IMR-90 (cell line): ENCODE measurements around the gene ORC5. TPM values are rescaled to one million over a fixed set of nuclear protein-coding genes. Genes with fewer than 3 reads are reported as not detected.

Source experiments
- ATAC-seq: fragments of 200-7000 bp; cut with Tn5 transposase; 2 replicates; pipeline ENCODE4 v1.9.1; 2020; ENCODE audit warnings: low read depth, mild to moderate bottlenecking, moderate library complexity
- BruUV-seq: library from RNA; stranded (reverse); fragments of 400-500 nt; replicated peaks from 2 replicates; lab custom pipeline; 2021; lab: Mats Ljungman, UMichigan
- CTCF ChIA-PET: fragments of 300-600 bp; formaldehyde crosslinking; extraction: SDS; loops from one replicate; lab custom pipeline; 2021; ENCODE audit warnings: antibody characterized with exemption; lab: Yijun Ruan, JAX
- POLR2A ChIA-PET: fragments of 300-600 bp; sonication (Branson Sonifier 250); formaldehyde crosslinking; loops from one replicate; lab custom pipeline; 2022; ENCODE audit warnings: antibody characterized with exemption; ENCODE audit not compliant: unreplicated experiment; lab: Charles Lee
- DNase-seq: peaks from one replicate; pipeline ENCODE4 v3.0.0; 2013
- H2AFZ ChIP-seq: replicated peaks from 2 replicates; pipeline ENCODE3; 2013; ENCODE audit warnings: low read length, mild to moderate bottlenecking; ENCODE audit not compliant: poor library complexity
- H2AK5ac ChIP-seq: 2 replicates; pipeline ENCODE4 v1.6.1; 2013; ENCODE audit warnings: low read depth, low read length, inconsistent platforms
- H2AK9ac ChIP-seq: replicated peaks from 2 replicates; pipeline ENCODE3; 2013; ENCODE audit warnings: mild to moderate bottlenecking, low read depth, low read length, moderate library complexity; ENCODE audit not compliant: poor library complexity
- H2BK120ac ChIP-seq: 2 replicates; pipeline ENCODE4 v1.6.1; 2013; ENCODE audit warnings: low read depth, low read length, inconsistent platforms
- H2BK15ac ChIP-seq: 3 replicates; pipeline ENCODE4 v1.6.1; 2013; ENCODE audit warnings: low read depth, low read length, inconsistent platforms
- H2BK20ac ChIP-seq: 2 replicates; pipeline ENCODE4 v1.6.1; 2013; ENCODE audit warnings: low read depth, mild to moderate bottlenecking, inconsistent platforms, low read length, moderate library complexity
- H2BK5ac ChIP-seq: 2 replicates; pipeline ENCODE4 v1.6.1; 2013; ENCODE audit warnings: mild to moderate bottlenecking, low read depth, low read length, inconsistent platforms; ENCODE audit not compliant: poor library complexity, severe bottlenecking
- H3K14ac ChIP-seq: replicated peaks from 2 replicates; pipeline ENCODE4 v1.6.1; 2013; ENCODE audit warnings: low read depth, low read length, inconsistent platforms
- H3K18ac ChIP-seq: 2 replicates; pipeline ENCODE4 v1.6.1; 2013; ENCODE audit warnings: low read depth, low read length, control low read depth
- H3K23ac ChIP-seq: 2 replicates; pipeline ENCODE4 v1.6.1; 2013; ENCODE audit warnings: low read depth, low read length, inconsistent platforms
- H3K27ac ChIP-seq: 2 replicates; pipeline ENCODE4 v1.5.1; 2013; ENCODE audit warnings: mild to moderate bottlenecking, control low read depth, low read length; ENCODE audit not compliant: insufficient read depth
- H3K27me3 ChIP-seq: 2 replicates; pipeline ENCODE4 v1.6.1; 2013; ENCODE audit warnings: low read length; ENCODE audit not compliant: control insufficient read depth, insufficient read depth
- H3K36me3 ChIP-seq: 2 replicates; pipeline ENCODE4 v1.6.1; 2013; ENCODE audit warnings: low read length, mixed read lengths; ENCODE audit not compliant: control insufficient read depth, insufficient read depth
- H3K4ac ChIP-seq: 2 replicates; pipeline ENCODE4 v1.6.1; 2013; ENCODE audit warnings: low read depth, low read length, inconsistent platforms
- H3K4me1 ChIP-seq: 2 replicates; pipeline ENCODE4 v1.6.1; 2013; ENCODE audit warnings: low read length, mixed read lengths; ENCODE audit not compliant: control insufficient read depth, insufficient read depth
- H3K4me2 ChIP-seq: 2 replicates; pipeline ENCODE4 v1.6.1; 2013; ENCODE audit warnings: low read depth, mild to moderate bottlenecking, control low read depth, low read length, moderate library complexity
- H3K4me3 ChIP-seq: 2 replicates; pipeline ENCODE4 v1.5.1; 2013; ENCODE audit warnings: low read depth, mild to moderate bottlenecking, control low read depth, low read length, moderate library complexity; ENCODE audit not compliant: insufficient read depth
- H3K56ac ChIP-seq: 2 replicates; pipeline ENCODE4 v1.6.1; 2013; ENCODE audit warnings: low read length, inconsistent platforms; ENCODE audit not compliant: insufficient read depth; ENCODE audit errors: extremely low read depth
- H3K79me1 ChIP-seq, 2 experiments: 2 replicates each; pipeline ENCODE4 v1.6.1; 2013; ENCODE audit warnings: low read length in 2 of 2, inconsistent platforms in 1 of 2, low read depth in 1 of 2
- H3K9ac ChIP-seq: 2 replicates; pipeline ENCODE4 v1.6.1; 2013; ENCODE audit warnings: low read depth, low read length, control low read depth
- H3K9me1 ChIP-seq: 2 replicates; pipeline ENCODE4 v1.6.1; 2013; ENCODE audit warnings: low read length, inconsistent platforms; ENCODE audit not compliant: insufficient read depth
- H3K9me3 ChIP-seq: 2 replicates; pipeline ENCODE4 v1.6.1; 2013; ENCODE audit warnings: low read length; ENCODE audit not compliant: control insufficient read depth, insufficient read depth
- H4K20me1 ChIP-seq: 2 replicates; pipeline ENCODE4 v1.6.1; 2013; ENCODE audit warnings: low read length, inconsistent platforms; ENCODE audit not compliant: insufficient read depth
- H4K5ac ChIP-seq: 2 replicates; pipeline ENCODE4 v1.6.1; 2013; ENCODE audit warnings: mild to moderate bottlenecking, low read depth, low read length, control low read depth
- H4K8ac ChIP-seq, 2 experiments: 2 replicates each; pipeline ENCODE4 v1.6.1; 2013; ENCODE audit warnings: low read depth in 2 of 2, low read length in 2 of 2, control low read depth in 1 of 2, inconsistent platforms in 1 of 2
- H4K91ac ChIP-seq: 2 replicates; pipeline ENCODE4 v1.6.1; 2013; ENCODE audit warnings: low read depth, low read length, inconsistent platforms; ENCODE audit not compliant: insufficient read depth
- BHLHE40 ChIP-seq: fragments of 150-350 bp; IDR thresholded peaks from 2 replicates; pipeline ENCODE4 v1.6.1; 2016; ENCODE audit warnings: mild to moderate bottlenecking, low read depth, low read length
- CEBPB ChIP-seq: IDR thresholded peaks from 2 replicates; pipeline ENCODE4 v1.6.1; 2012; ENCODE audit warnings: low read depth, low read length, improper control_type of control experiment
- CHD1 ChIP-seq: IDR thresholded peaks from 2 replicates; pipeline ENCODE4 v1.6.1; 2012; ENCODE audit warnings: low read depth, low read length, improper control_type of control experiment
- FOS ChIP-seq: fragments of 150-350 bp; IDR thresholded peaks from 2 replicates; pipeline ENCODE4 v1.6.1; 2016; ENCODE audit warnings: low read depth, low read length
- MAZ ChIP-seq: IDR thresholded peaks from 2 replicates; pipeline ENCODE4 v1.6.1; 2012; ENCODE audit warnings: low read depth, mild to moderate bottlenecking, low read length, improper control_type of control experiment, moderate library complexity, borderline replicate concordance
- MXI1 ChIP-seq: IDR thresholded peaks from 2 replicates; pipeline ENCODE4 v1.6.1; 2012; ENCODE audit warnings: low read depth, mild to moderate bottlenecking, low read length, moderate library complexity, borderline replicate concordance
- NFE2L2 ChIP-seq: fragments of 150-350 bp; IDR thresholded peaks from 2 replicates; pipeline ENCODE4 v1.6.1; 2016; ENCODE audit warnings: low read depth, mild to moderate bottlenecking, low read length
- POLR2A ChIP-seq: IDR thresholded peaks from 2 replicates; pipeline ENCODE4 v1.6.1; 2012; ENCODE audit warnings: mild to moderate bottlenecking, low read depth, low read length
- RAD21 ChIP-seq: IDR thresholded peaks from 2 replicates; pipeline ENCODE4 v1.6.1; 2012; ENCODE audit warnings: low read length, improper control_type of control experiment
- RCOR1 ChIP-seq: IDR thresholded peaks from 2 replicates; pipeline ENCODE4 v1.6.1; 2012; ENCODE audit warnings: mild to moderate bottlenecking, low read length, improper control_type of control experiment; ENCODE audit not compliant: insufficient replicate concordance
- RFX5 ChIP-seq: IDR thresholded peaks from 2 replicates; pipeline ENCODE4 v1.8.0; 2012; ENCODE audit warnings: low read depth, mild to moderate bottlenecking, low read length, moderate library complexity
- SMC3 ChIP-seq: fragments of 150-350 bp; IDR thresholded peaks from 2 replicates; pipeline ENCODE4 v1.6.1; 2016; ENCODE audit warnings: low read depth, mild to moderate bottlenecking, antibody characterized with exemption, low read length, moderate library complexity
- WGBS, 2 experiments: methylation state at CpG; one replicate each; pipeline versions ENCODE4 v1.1.5 to v1.1.7; 2013; ENCODE audit warnings: missing lambda C conversion rate in 2 of 2; ENCODE audit not compliant: insufficient read length in 1 of 2; ENCODE audit errors: extremely low coverage in 2 of 2; 5-methylcytosine and 5-hydroxymethylcytosine counted together
- dilution Hi-C: fragments of 300-500 bp; cut with HindIII; formaldehyde crosslinking; loops from one replicate; pipeline ENCODE4 v1.14.3; 2018; ENCODE audit warnings: low sequenced_read_pairs; ENCODE audit not compliant: unreplicated experiment
- in situ Hi-C: fragments of 300-500 bp; cut with MboI; formaldehyde crosslinking; loops from 3 replicates; pipeline ENCODE4 v1.14.3; 2019; ENCODE audit warnings: low sequenced_read_pairs, inconsistent platforms, mixed read lengths
- intact Hi-C: fragments of 100-400 bp; cut with micrococcal nuclease; formaldehyde crosslinking; loops from 2 replicates; pipeline ENCODE4 v1.10.0; 2022
- polyA plus RNA-seq, 3 experiments: library from polyadenylated mRNA; depleted of rRNA; stranded (reverse); fragments of >200 nt; gene quantifications; 2 replicates each; pipeline ENCODE4 v1.2.3, GENCODE V29; 2012; ENCODE audit warnings: low replicate concordance in 1 of 3
- total RNA-seq: library from RNA; depleted of rRNA; stranded (reverse); fragments of >200 nt; gene quantifications from 2 replicates; pipeline ENCODE4 v1.2.3, GENCODE V29; 2012
- TF ChIP-seq, protein P1 (sequence below): fragments of 150-350 bp; IDR thresholded peaks from 2 replicates; pipeline ENCODE4 v1.6.1; 2017; ENCODE audit warnings: mild to moderate bottlenecking, antibody characterized with exemption, low read length, low read depth
- TF ChIP-seq, protein P2 (sequence below): fragments of 150-350 bp; IDR thresholded peaks from 2 replicates; pipeline ENCODE4 v1.6.1; 2016; ENCODE audit warnings: low read depth, mild to moderate bottlenecking, low read length, moderate library complexity, borderline replicate concordance
- TF ChIP-seq, protein P3 (sequence below): conservative IDR thresholded peaks from 2 replicates; pipeline ENCODE4 v1.5.1; 2012; ENCODE audit warnings: mild to moderate bottlenecking, low read depth, low read length, improper control_type of control experiment

The ORC5 gene
- total and polyA plus RNA-seq, 2 of the 4 experiments (the other 2 are of a cell fraction) = 7.9 to 18.8 TPM

DNA sequence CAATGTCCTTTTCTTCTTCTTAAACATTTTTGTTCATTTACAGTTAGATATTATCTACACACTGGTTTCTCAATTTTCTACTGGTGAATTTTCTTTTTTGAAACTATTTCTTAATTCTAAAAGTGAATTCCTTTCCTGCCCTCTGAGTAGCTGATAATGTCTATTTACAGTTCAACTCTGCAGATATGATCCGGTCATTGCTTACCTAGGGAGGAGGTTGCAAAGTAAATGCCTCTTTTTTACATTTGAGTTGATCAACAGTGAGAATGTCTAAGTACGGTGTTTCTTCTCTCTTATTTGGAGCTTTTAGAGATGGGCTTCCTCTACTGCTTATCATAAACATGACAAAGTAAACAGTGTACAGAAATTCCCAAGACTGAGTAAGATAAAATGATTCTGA, 20.6 kb upstream of the ORC5 start:
- ATAC-seq (no peak), DNase-seq (no peak)
- Histone ChIP-seq H3K27me3 (0 out of 2 replicates have a peak, but pooled peaks cover 2% of the 10 kb centered on the region), H3K56ac (no peak overlapping the region), H4K8ac (no peak overlapping the region), H2AK9ac (no peak overlapping the region), H3K9me3 (no peaks in the 10 kb centered on the region), H3K4me3 (no peak overlapping the region), H4K20me1 (no peaks in the 10 kb centered on the region), H3K18ac (no peak overlapping the region), H2AK5ac (no peak overlapping the region), H3K27ac (no peak overlapping the region), H4K5ac (no peak overlapping the region), H3K9me1 (no peaks in the 10 kb centered on the region), H2AFZ (no peak overlapping the region), H2BK15ac (no peak overlapping the region), H2BK5ac (no peak overlapping the region), H3K4ac (no peak overlapping the region), H4K91ac (no peak overlapping the region), H3K36me3 (no peaks in the 10 kb centered on the region), H3K9ac (no peak overlapping the region), H3K79me1 (no peaks in the 10 kb centered on the region), H3K23ac (no peak overlapping the region), H3K14ac (no peak overlapping the region), H3K4me1 (0 out of 2 replicates have a peak, but pooled peaks cover 1% of the 10 kb centered on the region), H3K4me2 (no peak overlapping the region), H2BK20ac (no peak overlapping the region), H2BK120ac (no peak overlapping the region)
- in situ Hi-C loops (no loop called here), intact Hi-C loops (no loop called here), dilution Hi-C loops (no loop called here)
- ChIA-PET CTCF (interaction anchor here (0.9 kb wide), 1 partner anchor 626 kb away, joined by 5 read pairs; no protein-coding TSS in a partner anchor), POLR2A (no interaction called here)
- WGBS, 2 experiments = no CpG with 5 or more reads among the region's 2 CpGs
- TF ChIP-seq SMC3 = no peak
- TF ChIP-seq, protein P1, sequence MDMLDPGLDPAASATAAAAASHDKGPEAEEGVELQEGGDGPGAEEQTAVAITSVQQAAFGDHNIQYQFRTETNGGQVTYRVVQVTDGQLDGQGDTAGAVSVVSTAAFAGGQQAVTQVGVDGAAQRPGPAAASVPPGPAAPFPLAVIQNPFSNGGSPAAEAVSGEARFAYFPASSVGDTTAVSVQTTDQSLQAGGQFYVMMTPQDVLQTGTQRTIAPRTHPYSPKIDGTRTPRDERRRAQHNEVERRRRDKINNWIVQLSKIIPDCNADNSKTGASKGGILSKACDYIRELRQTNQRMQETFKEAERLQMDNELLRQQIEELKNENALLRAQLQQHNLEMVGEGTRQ = no peak
- TF ChIP-seq RFX5 = no peak
- no peak for TF ChIP-seq FOS
- no peak for TF ChIP-seq RCOR1
- no peak for TF ChIP-seq CEBPB
- TF ChIP-seq, protein P2, sequence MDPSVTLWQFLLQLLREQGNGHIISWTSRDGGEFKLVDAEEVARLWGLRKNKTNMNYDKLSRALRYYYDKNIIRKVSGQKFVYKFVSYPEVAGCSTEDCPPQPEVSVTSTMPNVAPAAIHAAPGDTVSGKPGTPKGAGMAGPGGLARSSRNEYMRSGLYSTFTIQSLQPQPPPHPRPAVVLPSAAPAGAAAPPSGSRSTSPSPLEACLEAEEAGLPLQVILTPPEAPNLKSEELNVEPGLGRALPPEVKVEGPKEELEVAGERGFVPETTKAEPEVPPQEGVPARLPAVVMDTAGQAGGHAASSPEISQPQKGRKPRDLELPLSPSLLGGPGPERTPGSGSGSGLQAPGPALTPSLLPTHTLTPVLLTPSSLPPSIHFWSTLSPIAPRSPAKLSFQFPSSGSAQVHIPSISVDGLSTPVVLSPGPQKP = no peak
- no peak for TF ChIP-seq RAD21
- no peak for TF ChIP-seq MXI1
- TF ChIP-seq POLR2A = no peak
- TF ChIP-seq, protein P3, sequence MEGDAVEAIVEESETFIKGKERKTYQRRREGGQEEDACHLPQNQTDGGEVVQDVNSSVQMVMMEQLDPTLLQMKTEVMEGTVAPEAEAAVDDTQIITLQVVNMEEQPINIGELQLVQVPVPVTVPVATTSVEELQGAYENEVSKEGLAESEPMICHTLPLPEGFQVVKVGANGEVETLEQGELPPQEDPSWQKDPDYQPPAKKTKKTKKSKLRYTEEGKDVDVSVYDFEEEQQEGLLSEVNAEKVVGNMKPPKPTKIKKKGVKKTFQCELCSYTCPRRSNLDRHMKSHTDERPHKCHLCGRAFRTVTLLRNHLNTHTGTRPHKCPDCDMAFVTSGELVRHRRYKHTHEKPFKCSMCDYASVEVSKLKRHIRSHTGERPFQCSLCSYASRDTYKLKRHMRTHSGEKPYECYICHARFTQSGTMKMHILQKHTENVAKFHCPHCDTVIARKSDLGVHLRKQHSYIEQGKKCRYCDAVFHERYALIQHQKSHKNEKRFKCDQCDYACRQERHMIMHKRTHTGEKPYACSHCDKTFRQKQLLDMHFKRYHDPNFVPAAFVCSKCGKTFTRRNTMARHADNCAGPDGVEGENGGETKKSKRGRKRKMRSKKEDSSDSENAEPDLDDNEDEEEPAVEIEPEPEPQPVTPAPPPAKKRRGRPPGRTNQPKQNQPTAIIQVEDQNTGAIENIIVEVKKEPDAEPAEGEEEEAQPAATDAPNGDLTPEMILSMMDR = no peak
- TF ChIP-seq MAZ = no peak
- no peak for TF ChIP-seq BHLHE40
- TF ChIP-seq NFE2L2 = no peak
- TF ChIP-seq CHD1 = no peak
- BruUV-seq = no TSS peak
